Effector CD8-positive, alpha-beta T cell (primary cell): ENCODE results near the gene SLC6A4.

Experiments used
- DNase-seq: peaks from one replicate; lab custom pipeline; 2025; lab: John Stamatoyannopoulos, UW
- total RNA-seq, 4 experiments: gene quantifications; one replicate each; lab custom pipeline; 2026; lab: John Stamatoyannopoulos, UW

Gene SLC6A4
- 0 to 0.18 (median 0.04) reads per million in 4 experiments for total RNA-seq

DNA sequence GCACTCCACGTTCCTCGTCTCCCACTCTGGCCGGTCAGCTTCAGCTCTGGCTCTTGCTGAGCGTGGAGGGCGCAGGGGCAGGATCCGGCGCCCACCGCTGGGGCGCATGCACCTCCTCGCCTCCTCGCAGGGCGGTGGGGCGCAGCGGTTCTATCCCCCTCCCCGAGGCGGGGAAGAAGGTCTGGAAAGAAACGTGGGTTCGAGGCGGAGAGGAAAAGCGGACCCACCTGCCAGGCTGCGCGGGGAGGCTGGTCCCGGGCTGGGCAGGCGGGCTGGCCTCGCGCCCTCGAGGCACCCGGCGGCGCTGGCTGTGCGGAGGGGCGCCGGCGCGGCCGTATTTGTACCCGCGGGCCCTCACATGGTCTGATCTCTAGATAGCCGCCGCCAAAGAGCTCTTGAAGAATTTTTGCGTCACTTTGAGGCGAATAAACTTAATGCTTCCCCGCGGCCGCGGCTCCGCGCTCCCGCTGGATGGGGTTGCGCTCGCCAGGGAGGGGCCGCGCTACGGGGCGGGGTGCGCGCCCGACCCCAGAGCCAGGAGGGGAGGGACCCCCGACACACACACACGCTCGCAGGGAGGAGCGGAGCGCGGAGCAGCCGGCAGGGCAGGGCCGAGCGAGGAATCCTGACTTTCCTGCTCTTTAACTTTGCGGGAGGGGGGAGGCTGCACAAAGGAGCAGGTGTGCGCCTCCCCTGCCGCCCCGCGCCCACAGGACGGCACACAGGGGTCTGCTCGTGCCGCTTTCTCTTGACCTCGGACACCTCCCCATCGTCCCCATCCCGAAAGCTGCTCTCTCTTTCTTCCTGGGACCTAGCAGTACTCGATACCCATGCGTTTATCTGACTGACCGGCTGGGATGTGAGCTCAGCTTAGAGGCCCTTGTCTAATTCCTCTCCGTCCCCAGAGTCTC lies at the start of gene SLC6A4:
TSS of gene SLC6A4 (minus strand) at position 312 of the 911 bp plus-strand sequence. CDS start 13,739 bp downstream, outside the sequence.
- DNase-seq: no peak

- DNase-seq: no peak
These were observed 43.7 kb upstream of the SLC6A4 start for GRCh38 chr17:30279156-30279555.

GRCh38 chr17:30278032-30278431 lies 42.5 kb upstream of the SLC6A4 start:
- DNase-seq: no peak

DNA sequence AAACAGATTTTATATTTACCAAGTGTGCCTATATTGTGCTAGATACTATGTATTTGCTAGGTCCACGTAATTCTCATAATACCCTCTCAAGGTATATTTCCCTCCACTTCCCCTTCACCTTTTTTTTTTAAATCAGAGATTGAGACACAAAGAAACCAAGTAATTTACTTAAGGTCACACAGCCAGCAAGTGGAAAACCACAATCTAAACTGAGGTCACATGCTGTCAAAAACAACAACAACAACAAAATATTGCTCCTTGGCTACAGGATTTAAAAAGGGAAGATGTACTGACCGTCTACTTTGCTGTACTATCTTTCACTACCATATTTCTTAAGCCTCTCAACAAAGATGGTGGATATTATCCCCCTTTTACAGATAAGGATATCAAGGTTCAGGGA lies 40.4 kb upstream of the SLC6A4 start:
- DNase-seq: no peak

- DNase-seq: no peak
These were observed 39.4 kb upstream of the SLC6A4 start for GRCh38 chr17:30274887-30275286.

DNA sequence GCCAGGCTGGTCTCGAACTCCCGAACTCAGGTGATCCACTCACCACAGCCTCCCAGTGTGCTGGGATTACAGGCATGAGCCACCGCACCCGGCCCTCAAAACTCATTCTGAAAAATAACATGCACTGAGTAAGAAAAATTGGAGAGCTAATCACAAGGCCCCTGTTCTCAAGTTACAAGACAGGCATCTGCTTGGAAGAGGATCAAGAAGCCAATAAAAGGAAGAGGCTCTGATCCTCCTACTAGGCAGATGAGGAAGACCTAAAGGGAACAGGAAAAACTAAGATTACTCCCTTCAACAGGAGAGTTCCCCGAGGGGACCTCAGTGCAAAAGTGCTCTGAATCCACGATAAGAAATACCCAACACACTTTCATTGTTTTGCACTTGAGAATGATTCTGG lies 37.9 kb upstream of the SLC6A4 start:
- no peak for DNase-seq

- no peak for DNase-seq
These were observed 35.6 kb upstream of the SLC6A4 start for GRCh38 chr17:30271102-30271501.

DNA sequence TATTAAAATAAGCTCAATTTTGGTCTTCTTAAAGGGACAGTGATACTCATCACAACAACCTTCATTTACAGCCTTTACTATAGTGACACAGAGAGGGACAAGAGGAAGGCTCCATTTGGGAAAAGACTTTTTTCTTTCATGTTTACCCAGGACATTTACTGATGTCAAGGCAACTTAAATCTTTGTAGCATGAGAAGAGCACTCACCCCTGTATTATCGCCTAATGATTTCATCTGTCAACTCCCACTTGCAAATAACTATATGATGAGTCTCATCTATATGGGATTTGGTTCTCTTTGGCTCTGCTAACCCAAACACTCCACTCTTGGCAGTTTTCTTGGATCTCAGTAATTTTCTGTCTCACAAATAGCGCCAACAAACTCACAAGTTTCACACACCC lies 32.1 kb upstream of the SLC6A4 start:
- DNase-seq: no peak

DNA sequence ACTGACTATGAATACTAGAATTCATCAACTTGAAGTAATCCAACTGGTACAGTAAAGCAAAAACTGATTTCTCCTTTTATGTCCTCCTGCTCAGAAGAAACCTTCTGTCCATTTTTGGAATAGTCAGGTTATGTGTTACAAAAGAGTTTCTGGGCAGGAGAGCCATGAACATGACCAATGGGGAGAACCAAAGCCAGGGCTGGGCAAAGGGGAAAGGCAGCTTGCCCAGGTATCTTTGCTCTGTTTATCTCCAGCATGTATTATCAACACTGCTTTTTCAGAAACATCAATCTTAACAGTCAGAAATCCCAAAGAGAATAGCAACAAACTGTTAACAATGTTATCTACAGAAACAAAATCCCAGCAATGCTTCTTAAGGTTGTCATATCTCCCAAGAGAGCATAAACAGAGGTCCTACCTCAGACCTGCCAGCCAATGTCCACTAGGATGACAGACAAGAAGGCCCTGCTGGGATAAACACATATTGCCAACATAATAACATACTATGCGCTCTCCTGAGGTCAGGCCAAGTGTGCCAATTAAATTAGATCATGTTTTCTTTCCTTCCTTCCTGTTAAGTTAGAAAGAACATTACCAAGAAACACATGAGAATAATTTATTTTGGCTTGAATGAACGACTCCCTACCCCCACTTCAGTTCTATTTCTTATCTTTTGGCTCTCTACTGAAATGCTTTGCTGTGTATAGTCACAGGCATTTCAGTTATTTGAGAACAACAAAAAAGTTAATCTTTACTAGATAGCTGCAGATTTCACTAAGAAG lies 28.2 kb upstream of the SLC6A4 start:
- no peak for DNase-seq

DNA sequence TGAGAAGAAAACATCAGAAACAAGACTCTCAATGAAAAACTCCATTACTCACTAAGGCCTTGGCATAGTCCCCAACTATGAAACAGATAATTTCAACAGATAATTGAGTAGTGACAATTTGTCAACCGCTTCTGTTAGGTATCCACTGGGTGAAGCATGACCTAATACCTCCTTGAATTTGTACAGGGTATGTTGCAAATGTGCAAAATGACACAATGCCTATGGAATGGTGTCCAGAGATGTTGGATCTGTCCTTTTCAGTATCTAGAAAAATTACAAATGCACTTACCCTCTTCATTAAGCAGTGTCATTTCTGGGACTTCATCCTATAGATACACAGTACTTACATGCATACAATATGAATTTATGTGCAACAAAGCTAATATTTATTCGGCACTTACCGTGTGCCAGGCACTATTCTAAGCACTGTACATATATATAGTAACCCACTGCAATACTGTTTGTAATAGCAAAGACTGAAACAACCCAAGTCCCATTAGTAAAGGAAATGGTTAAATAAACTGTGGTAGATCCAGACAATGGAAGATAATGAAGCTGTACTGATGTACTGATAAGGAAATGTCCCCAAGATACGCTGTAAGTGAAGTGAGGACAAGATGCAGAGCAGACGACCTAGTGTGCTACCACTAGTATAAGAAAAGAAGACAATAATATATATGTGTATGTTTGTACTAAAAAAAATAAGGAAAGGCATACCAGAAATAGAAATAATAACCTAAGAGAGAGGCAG lies 21.4 kb upstream of the SLC6A4 start:
- DNase-seq: no peak

- no peak for DNase-seq
These were observed 18.7 kb upstream of the SLC6A4 start for GRCh38 chr17:30254150-30254549.

DNA sequence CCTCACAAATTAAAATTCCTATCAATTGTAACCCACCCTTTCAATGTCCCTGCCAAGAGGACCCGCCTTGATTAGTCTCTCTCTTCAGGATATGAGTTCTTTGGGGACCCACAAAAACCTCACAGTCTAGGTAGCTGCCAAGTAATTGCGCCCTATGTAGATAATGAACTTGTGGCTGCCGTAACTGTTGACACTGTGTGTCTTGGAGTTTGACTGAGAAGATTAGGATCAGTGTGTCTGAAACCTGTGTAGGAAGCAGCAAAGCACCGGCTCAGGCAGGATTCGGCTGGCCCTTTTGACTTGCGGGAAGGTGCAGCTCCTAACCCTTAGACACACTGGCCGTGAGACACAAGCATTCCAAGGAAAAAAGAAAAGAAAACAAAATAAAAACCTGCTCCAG lies 17.8 kb upstream of the SLC6A4 start:
- DNase-seq: no peak

GRCh38 chr17:30251931-30252330 lies 16.4 kb upstream of the SLC6A4 start:
- DNase-seq: no peak

DNA sequence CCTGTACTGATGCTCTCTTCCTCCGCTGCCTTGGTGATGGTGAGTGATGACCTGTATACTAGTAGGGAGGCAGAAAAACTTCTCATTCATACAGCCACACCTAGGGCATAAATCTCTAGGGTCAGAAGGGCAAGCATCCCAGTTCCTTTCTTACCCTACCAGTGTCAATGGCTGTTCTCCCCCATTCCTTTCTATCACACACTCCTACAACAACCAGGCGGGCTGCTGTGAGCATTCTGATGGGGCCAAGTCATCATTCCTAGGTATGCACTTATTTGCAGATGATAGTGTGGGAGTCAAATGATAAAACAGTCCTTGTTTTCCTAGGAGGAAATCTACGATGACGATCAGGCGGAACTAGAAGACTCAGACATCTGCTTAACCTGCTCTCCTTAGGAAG lies 14.0 kb upstream of the SLC6A4 start:
- DNase-seq: no peak

GRCh38 chr17:30248786-30249185 lies 13.3 kb upstream of the SLC6A4 start:
- no peak for DNase-seq

DNA sequence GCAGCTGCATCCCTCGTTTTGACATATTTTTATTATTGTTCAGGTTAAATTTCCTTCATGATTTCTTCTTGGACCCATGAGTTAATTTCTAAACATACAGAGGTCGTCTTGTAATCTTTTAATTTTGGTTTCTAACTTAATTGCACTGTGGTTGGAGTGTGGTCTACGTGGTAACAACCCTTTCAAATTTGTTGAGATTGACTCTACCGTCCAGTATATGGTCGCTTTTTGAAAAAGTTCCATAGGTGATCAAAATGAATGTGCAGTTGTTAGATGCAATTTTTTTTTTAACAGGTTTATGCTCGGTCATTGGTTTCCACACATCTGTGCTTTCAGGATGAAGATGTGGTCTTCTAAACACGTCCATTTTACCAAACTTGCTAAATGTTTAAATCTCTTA lies 11.0 kb upstream of the SLC6A4 start:
- DNase-seq: no peak

DNA sequence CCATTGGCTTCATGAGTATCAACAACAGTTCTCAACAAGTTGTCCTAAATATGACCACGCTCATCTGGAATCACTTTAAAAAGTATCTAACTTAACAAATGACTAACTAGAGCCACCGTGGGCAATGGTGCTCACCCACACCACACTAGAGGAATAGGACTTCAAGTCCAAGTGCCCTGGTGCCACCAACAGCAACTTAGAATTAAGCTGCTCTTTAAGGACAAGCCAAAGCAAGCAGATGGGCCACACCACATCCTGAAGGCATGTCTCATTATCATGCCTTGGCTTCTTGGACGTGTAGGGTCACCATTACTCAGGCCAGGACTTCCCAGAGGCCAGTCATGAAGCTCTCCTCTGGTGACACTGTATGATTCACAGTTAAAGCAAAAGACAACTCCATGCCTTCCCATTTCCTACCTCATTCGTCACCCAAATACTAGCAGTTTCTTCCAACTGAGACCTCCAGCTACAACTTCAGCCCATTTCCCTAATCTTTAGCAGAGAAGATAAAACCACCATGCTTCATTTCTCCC lies 9.4 kb upstream of the SLC6A4 start:
- DNase-seq: no peak

- no peak for DNase-seq
These were observed 8.1 kb upstream of the SLC6A4 start for GRCh38 chr17:30243568-30243967.

- no peak for DNase-seq
These were observed 7.5 kb upstream of the SLC6A4 start for GRCh38 chr17:30243002-30243401.

DNA sequence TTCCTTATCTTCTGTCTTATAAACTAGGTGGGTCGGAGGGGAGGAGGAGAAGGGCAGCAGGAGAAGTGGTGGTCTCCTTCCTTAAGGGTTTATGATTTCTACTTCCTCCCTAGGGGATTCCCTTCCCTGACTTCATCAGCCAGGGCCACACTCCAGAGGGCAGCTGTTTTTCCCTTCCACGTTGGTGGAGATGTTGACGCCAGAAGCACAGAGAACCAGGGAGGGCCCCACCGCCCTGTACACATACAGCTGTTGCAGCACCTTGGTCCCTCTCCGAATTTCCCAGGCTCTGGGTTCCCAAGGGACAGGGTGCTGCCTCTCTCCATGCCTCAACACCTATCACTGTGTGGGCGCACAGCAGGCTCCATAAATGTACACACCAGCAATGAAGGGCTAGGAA lies 5.6 kb upstream of the SLC6A4 start:
- DNase-seq: no peak

DNA sequence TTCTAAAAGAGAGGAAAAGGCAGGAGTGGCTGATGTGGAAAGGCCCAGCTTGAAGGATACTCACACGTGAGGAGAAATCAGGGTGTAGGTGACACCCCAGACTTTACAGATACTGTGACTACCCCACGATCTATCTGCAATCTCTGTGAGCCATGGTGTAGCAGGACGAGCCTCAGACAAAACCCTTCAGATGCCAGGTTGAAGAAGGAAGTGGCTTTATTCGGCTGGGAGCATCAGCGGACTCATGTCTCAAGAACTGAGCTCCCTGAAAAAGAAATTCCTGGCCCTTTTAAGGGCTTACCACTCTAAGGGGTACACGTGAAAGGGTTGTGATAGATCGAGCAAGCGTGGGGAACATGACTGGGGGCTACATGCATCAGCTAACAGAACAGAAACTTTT lies 4.7 kb upstream of the SLC6A4 start:
- DNase-seq: no peak

DNA sequence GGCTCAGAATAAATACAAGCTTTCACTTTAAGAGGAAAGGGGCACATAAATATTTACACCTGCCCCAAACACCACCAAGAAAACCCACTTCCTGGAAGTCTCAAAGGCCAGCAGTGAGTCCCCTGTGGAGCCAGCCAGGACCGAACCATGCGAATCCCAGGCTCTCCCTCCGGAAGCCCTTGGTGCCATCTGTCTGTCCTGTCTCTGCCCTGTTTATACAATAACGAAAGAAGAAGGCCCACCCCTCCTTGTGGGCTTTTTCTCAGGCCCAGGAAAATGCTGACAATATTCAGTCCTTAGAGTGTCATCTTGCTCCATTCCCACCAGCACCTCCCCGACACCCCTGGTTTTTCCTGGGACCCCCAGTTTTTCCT lies 3.6 kb upstream of the SLC6A4 start:
- no peak for DNase-seq
